ENCODE data around the gene TEX55.

The TEX55 gene

GRCh38 chr3:119122350-119122749 is 23.6 kb upstream of the TEX55 start:
- POLR2A ChIA-PET, result no interaction called here

GRCh38 chr3:119125342-119125741 is 20.6 kb upstream of the TEX55 start:
- H3K4me1 ChIP-seq (ENCODE audit: control insufficient read depth, insufficient read depth, low read length), result no peaks in the 10 kb centered on the region
- no peak for TF ChIP-seq ZNF366 (tag by site-specific recombination; conservative IDR thresholded peaks at IDR 0.05)
- TF ChIP-seq ZNF174 (tag by site-specific recombination; IDR thresholded peaks at IDR 0.05), result no peak
- no peak for TF ChIP-seq ZNF223 (tag by site-specific recombination; IDR thresholded peaks at IDR 0.05)
- no peak for TF ChIP-seq GLI2 (tag by site-specific recombination; IDR thresholded peaks at IDR 0.05; ENCODE audit: borderline replicate concordance, low read depth)
- no peak for TF ChIP-seq ZNF26 (tag by site-specific recombination; IDR thresholded peaks at IDR 0.05)
- no peak for TF ChIP-seq ZNF18 (tag by site-specific recombination; IDR thresholded peaks at IDR 0.05)
- no peak for TF ChIP-seq ZNF580 (tag by site-specific recombination; IDR thresholded peaks at IDR 0.05)
- TF ChIP-seq ATF2 (tag by site-specific recombination; IDR thresholded peaks at IDR 0.05; ENCODE audit: low read depth), result no peak
- TF ChIP-seq KLF7 (tag by site-specific recombination; IDR thresholded peaks at IDR 0.05; ENCODE audit: borderline replicate concordance), result no peak
- no peak for TF ChIP-seq ZNF76 (tag by site-specific recombination; IDR thresholded peaks at IDR 0.05; ENCODE audit: borderline replicate concordance, low read depth)
- no peak for TF ChIP-seq KLF10 (tag by site-specific recombination; IDR thresholded peaks at IDR 0.05)
- no peak for TF ChIP-seq ZNF596 (tag by site-specific recombination; IDR thresholded peaks at IDR 0.05)
- no peak for TF ChIP-seq ZNF658 (tag by site-specific recombination; IDR thresholded peaks at IDR 0.05)
- no peak for TF ChIP-seq ZNF16 (tag by site-specific recombination; IDR thresholded peaks at IDR 0.05; ENCODE audit: low read depth)
- TF ChIP-seq IKZF3 (tag by site-specific recombination; IDR thresholded peaks at IDR 0.05), result no peak
- no peaks in the 10 kb centered on the region for H3K36me3 ChIP-seq (ENCODE audit: control insufficient read depth in 2 of 2, insufficient read depth in 1 of 2, low read length in 2 of 2)
- POLR2A ChIA-PET, result no interaction called here
- CTCF ChIA-PET, result no interaction called here
- H3K27ac ChIP-seq (ENCODE audit: extremely low read depth, low read depth, low read length), result no peak overlapping the region
- no peak overlapping the region for H3K4me3 ChIP-seq (ENCODE audit: low read depth, low read length)
- H3K9me3 ChIP-seq (ENCODE audit: control insufficient read depth, insufficient read depth, low read depth, low read length), result no peaks in the 10 kb centered on the region

More at GRCh38 chr3:119122350-119122749, 23.6 kb upstream of the TEX55 start:
- H3K4me1 ChIP-seq (ENCODE audit: control insufficient read depth, insufficient read depth, low read length), result no peaks in the 10 kb centered on the region
- no peak overlapping the region for H3K4me3 ChIP-seq (ENCODE audit: low read depth, low read length)
- no peaks in the 10 kb centered on the region for H3K36me3 ChIP-seq (ENCODE audit: control insufficient read depth in 2 of 2, insufficient read depth in 1 of 2, low read length in 2 of 2)
- no peaks in the 10 kb centered on the region for H3K9me3 ChIP-seq (ENCODE audit: control insufficient read depth, insufficient read depth, low read depth, low read length)
- no peak for TF ChIP-seq SP2 (tag by site-specific recombination; IDR thresholded peaks at IDR 0.05)
- H3K27ac ChIP-seq (ENCODE audit: extremely low read depth, low read depth, low read length), result no peak overlapping the region
- CTCF ChIA-PET, result interaction anchor here (0.5 to 1.1 kb wide), 3 partner anchors 21 to 1938 kb away, joined by 3 to 4 read pairs (median 3); no protein-coding TSS in a partner anchor

GRCh38 chr3:119125742-119126504 is 20.0 kb upstream of the TEX55 start:
- Histone ChIP-seq H3K36me3 (ENCODE audit: control insufficient read depth in 2 of 2, insufficient read depth in 1 of 2, low read length in 2 of 2) (no peaks in the 10 kb centered on the region), H3K9me3 (ENCODE audit: control insufficient read depth, insufficient read depth, low read depth, low read length) (no peaks in the 10 kb centered on the region), H3K27ac (ENCODE audit: extremely low read depth, low read depth, low read length) (no peak overlapping the region), H3K4me1 (ENCODE audit: control insufficient read depth, insufficient read depth, low read length) (no peaks in the 10 kb centered on the region), H3K4me3 (ENCODE audit: low read depth, low read length) (no peak overlapping the region)
- ChIA-PET CTCF (no interaction called here), POLR2A (no interaction called here)
- TF ChIP-seq ZEB2 (tag by site-specific recombination; IDR thresholded peaks at IDR 0.05) (no peak), YY1 (tag by site-specific recombination; IDR thresholded peaks at IDR 0.05) (no peak), TRIM28 (IDR thresholded peaks at IDR 0.05; ENCODE audit: borderline replicate concordance, low read length) (no peak), ZNF677 (tag by site-specific recombination; IDR thresholded peaks at IDR 0.05) (no peak), ZNF660 (tag by site-specific recombination; IDR thresholded peaks at IDR 0.05) (no peak), ZNF274 (IDR thresholded peaks at IDR 0.05; ENCODE audit: low read length) (no peak), ZNF274 (tag by site-specific recombination; IDR thresholded peaks at IDR 0.05; ENCODE audit: borderline replicate concordance) (no peak), HOXC10 (CRISPR knock-in tag; IDR thresholded peaks at IDR 0.05) (no peak), ZSCAN18 (tag by site-specific recombination; IDR thresholded peaks at IDR 0.05) (no peak)
